GM10266 (cell line): ENCODE results near the gene STAG3.

Source experiments
- DNase-seq: peaks from one replicate; pipeline ENCODE4 v3.0.0; 2012; ENCODE audit errors: extremely low spot score
- TF ChIP-seq, protein P1 (sequence below): IDR thresholded peaks from 2 replicates; pipeline ENCODE4 v1.5.1; 2012; ENCODE audit warnings: mild to moderate bottlenecking, low read depth; ENCODE audit not compliant: control insufficient read depth, insufficient read depth; ENCODE audit errors: missing control alignments

Gene STAG3

GRCh38 chr7:100198266-100198665 lies 20.5 kb downstream of the STAG3 start:
- DNase-seq, result no peak
- TF ChIP-seq, protein P1, sequence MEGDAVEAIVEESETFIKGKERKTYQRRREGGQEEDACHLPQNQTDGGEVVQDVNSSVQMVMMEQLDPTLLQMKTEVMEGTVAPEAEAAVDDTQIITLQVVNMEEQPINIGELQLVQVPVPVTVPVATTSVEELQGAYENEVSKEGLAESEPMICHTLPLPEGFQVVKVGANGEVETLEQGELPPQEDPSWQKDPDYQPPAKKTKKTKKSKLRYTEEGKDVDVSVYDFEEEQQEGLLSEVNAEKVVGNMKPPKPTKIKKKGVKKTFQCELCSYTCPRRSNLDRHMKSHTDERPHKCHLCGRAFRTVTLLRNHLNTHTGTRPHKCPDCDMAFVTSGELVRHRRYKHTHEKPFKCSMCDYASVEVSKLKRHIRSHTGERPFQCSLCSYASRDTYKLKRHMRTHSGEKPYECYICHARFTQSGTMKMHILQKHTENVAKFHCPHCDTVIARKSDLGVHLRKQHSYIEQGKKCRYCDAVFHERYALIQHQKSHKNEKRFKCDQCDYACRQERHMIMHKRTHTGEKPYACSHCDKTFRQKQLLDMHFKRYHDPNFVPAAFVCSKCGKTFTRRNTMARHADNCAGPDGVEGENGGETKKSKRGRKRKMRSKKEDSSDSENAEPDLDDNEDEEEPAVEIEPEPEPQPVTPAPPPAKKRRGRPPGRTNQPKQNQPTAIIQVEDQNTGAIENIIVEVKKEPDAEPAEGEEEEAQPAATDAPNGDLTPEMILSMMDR, result no peak

- TF ChIP-seq, protein P1, result no peak
- no peak for DNase-seq
Measured at GRCh38 chr7:100200693-100201092, 23.0 kb downstream of the STAG3 start.

DNA sequence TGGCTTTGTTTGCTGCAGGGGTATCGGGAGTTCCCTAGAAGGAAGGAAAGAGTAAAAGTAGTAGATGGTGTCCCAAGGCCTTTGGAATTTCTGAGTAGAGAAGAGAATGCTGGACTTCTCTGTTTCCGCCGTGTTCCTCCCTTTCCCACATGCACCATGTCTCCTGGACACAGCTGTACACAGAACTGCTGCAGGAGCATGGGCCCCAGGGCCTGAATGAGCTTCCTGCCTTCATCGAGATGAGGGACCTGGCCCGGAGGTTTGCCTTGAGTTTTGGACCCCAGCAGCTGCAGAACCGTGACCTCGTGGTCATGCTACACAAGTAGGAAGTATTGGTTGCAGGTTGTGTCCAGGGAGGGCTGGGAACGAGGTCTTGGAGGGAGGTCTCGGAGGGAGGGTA lies 26.7 kb downstream of the STAG3 start:
- DNase-seq, result no peak

GRCh38 chr7:100208911-100209408 lies 31.2 kb downstream of the STAG3 start:
- peak; percentile 64 for DNase-seq
- TF ChIP-seq, protein P1, result peak; percentile 2

More for the DNA sequence above, 26.7 kb downstream of the STAG3 start:
- TF ChIP-seq, protein P1, result no peak

DNA sequence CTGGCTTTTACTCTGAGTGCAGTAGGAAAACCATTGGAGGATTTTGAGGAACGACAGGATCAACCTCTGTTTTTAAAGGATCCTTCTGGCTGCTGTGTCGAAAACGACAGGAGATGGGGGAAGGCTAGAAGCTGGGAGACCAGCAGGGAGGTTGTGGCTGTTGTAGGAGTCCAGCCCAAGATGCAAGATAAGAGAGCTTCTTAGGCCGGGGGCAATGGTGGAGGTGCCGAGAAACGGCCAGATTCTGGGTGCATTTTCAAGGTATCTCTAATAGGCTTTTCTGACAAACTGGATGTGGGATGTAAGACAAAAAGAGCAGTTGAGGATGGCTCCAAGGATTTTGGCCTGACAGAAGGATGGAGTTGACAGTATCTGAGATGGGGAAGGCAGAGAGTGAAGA lies 31.8 kb downstream of the STAG3 start:
- DNase-seq, result no peak
- TF ChIP-seq, protein P1, result no peak

DNA sequence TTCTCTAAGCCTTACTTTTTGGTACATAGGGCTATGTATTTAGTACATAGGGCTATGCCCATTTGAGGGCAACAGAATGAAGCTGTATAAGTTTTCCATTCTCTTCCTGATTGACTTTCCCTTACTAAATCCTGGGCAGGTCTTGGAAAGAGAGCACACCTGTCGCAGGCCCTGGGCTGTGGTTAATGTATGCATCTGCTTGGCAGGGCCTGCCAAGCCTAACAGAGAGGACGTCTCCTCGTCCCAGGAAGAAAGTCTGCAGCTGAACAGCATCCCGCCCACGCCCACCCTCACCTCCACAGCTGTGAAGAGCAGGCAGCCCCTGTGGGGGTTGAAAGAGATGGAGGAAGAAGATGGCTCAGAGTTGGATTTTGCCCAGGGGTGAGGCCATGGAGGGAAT lies 33.1 kb downstream of the STAG3 start:
- no peak for DNase-seq
- TF ChIP-seq, protein P1, result no peak

DNA sequence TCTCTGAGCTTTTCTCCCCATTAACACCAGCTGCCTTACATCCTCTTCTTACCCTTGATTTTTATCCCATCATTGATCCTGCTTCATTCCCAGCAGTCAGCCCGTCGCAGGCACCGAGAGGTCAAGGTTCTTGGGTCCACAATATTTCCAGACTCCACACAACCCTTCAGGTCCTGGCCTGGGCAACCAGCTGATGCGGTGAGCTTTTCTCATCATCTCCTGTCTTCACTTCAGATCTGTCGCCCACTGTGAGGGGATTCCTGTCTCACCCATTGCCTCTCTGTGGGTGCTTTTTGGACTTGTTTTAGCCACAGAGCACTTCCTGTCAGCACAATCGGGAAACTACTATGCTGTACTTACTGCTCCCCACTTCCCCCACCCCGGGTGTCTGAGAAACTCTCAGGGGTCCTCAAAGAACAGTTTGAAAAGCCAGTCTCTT lies 33.6 kb downstream of the STAG3 start:
- TF ChIP-seq, protein P1, result no peak
- peak; percentile 42 for DNase-seq
